Upper lobe of left lung (tissue), 4 donors: Measurements from ENCODE around the gene INTS2.

Experiments
- EP300 ChIP-seq, 4 donors: sonication (generic); formaldehyde crosslinking; IDR thresholded peaks; one replicate each; pipeline ENCODE4 v1.5.1; 2017; ENCODE audit warnings: antibody characterized with exemption in 4 of 4, control low read depth in 2 of 4
- POLR2A ChIP-seq, 4 donors: fragments of 450-650 bp; IDR thresholded peaks; one replicate each; pipeline ENCODE4 v1.5.1; 2016 to 2017; ENCODE audit warnings: antibody characterized with exemption in 4 of 4, mild to moderate bottlenecking in 2 of 4
- POLR2AphosphoS5 ChIP-seq, 2 donors: sonication (generic); formaldehyde crosslinking; IDR thresholded peaks; one replicate each; pipeline ENCODE4 v1.5.1; 2017; ENCODE audit warnings: antibody characterized with exemption in 2 of 2
- TF ChIP-seq, protein P1 (sequence below), 6 experiments: fragments of 450-650 bp in 4 of 6; fragments of 200-600 bp in 2 of 6; sonication (generic) in 2 of 6; IDR thresholded peaks; one replicate each; pipeline ENCODE4 v1.5.1; 2016 to 2019; ENCODE audit warnings: antibody characterized with exemption in 6 of 6

DNA sequence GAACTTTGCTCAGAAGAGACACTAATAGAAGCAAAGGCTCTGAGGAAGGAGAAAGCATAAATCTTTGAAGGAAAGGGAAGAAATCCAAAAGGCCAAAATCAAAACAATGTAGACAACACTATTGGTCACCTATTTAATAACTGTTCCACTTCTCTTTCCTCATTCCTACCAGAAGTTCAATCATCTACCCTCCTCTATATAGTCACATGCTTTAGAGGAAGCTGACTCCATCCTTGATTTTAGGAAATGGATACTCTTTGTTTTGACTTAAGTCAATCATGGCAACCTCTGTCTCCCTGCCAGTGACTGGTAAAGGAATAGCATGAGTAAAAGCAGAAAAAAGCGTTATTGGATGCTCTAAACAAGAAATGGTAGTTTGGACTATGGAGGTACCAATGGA lies 71.7 kb downstream of the INTS2 start:
- TF ChIP-seq, protein P1, sequence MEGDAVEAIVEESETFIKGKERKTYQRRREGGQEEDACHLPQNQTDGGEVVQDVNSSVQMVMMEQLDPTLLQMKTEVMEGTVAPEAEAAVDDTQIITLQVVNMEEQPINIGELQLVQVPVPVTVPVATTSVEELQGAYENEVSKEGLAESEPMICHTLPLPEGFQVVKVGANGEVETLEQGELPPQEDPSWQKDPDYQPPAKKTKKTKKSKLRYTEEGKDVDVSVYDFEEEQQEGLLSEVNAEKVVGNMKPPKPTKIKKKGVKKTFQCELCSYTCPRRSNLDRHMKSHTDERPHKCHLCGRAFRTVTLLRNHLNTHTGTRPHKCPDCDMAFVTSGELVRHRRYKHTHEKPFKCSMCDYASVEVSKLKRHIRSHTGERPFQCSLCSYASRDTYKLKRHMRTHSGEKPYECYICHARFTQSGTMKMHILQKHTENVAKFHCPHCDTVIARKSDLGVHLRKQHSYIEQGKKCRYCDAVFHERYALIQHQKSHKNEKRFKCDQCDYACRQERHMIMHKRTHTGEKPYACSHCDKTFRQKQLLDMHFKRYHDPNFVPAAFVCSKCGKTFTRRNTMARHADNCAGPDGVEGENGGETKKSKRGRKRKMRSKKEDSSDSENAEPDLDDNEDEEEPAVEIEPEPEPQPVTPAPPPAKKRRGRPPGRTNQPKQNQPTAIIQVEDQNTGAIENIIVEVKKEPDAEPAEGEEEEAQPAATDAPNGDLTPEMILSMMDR (IDR thresholded peaks at IDR 0.05), result no peak
- TF ChIP-seq POLR2A (IDR thresholded peaks at IDR 0.05) (no peak), EP300 (IDR thresholded peaks at IDR 0.05) (no peak), POLR2AphosphoS5 (IDR thresholded peaks at IDR 0.05) (no peak)
